ENCODE measurements around the gene DAP.

DNA sequence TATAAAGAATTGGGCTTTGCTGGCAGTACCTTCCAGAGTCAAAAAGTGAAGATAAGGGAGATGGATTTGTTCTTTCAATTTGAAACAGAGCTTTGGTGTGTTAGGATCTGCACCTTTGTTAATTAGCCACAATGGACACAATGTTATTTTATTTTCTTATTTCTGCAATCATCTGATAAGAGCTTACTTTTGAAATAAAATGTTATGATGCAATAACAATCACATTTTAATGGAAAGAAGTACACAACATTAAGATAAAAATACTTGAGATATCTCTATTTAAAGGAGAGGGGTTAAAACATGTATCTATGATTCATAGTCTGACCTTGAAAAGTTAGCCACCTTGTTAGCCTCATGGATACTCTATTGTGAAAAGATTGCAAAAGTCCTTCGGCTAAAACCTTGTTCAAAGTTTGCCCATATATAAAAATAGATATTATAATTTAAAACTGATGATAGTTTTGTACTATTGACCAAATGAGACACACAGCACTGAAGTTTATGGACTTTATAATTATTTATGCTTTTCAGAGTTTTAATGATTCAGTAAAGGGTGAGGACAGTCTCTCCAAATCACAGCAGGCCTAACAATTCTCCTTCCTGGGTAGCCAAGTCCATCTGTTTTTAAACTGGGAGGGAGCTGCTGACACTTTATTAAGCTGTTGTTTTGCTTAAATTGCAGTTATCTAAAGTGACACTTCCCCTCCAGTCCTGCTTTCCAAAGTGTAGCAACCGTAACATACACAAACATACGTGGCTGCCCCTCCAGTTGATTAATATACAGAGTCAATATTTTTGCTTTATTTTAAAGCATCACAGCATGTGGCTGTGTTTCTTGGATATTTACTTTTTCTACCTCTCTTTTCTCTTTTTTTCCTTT is 47.6 kb upstream of the DAP start:
- TF ChIP-seq, protein P1, sequence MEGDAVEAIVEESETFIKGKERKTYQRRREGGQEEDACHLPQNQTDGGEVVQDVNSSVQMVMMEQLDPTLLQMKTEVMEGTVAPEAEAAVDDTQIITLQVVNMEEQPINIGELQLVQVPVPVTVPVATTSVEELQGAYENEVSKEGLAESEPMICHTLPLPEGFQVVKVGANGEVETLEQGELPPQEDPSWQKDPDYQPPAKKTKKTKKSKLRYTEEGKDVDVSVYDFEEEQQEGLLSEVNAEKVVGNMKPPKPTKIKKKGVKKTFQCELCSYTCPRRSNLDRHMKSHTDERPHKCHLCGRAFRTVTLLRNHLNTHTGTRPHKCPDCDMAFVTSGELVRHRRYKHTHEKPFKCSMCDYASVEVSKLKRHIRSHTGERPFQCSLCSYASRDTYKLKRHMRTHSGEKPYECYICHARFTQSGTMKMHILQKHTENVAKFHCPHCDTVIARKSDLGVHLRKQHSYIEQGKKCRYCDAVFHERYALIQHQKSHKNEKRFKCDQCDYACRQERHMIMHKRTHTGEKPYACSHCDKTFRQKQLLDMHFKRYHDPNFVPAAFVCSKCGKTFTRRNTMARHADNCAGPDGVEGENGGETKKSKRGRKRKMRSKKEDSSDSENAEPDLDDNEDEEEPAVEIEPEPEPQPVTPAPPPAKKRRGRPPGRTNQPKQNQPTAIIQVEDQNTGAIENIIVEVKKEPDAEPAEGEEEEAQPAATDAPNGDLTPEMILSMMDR (conservative IDR thresholded peaks at IDR 0.05; ENCODE audit: low read depth in 2 of 2), result no peak
- TF ChIP-seq ZNF114 (CRISPR knock-in tag; IDR thresholded peaks at IDR 0.05), result no peak
- no peak for TF ChIP-seq POLR2AphosphoS5 (IDR thresholded peaks at IDR 0.05; ENCODE audit: low read depth)
- TF ChIP-seq EZH2 (IDR thresholded peaks at IDR 0.05; ENCODE audit: low read depth, unreplicated experiment), result no peak
- no peak for TF ChIP-seq CREB1 (CRISPR knock-in tag; IDR thresholded peaks at IDR 0.05; ENCODE audit: low read depth)
- TF ChIP-seq EZH2phosphoT487 (IDR thresholded peaks at IDR 0.05; ENCODE audit: unreplicated experiment), result no peak
